Vagina (tissue), 2 donors: ENCODE measurements around the gene KRTAP10-3.

ENCODE experiments used
- POLR2A ChIP-seq, 2 donors: fragments of 450-650 bp; IDR thresholded peaks; one replicate each; pipeline ENCODE4 v1.6.1; 2017; ENCODE audit warnings: antibody characterized with exemption in 2 of 2, mild to moderate bottlenecking in 2 of 2, moderate library complexity in 2 of 2
- TF ChIP-seq, protein P1 (sequence below), 3 experiments: fragments of 450-650 bp in 2 of 3; fragments of 200-600 bp in 1 of 3; sonication (generic) in 1 of 3; IDR thresholded peaks; one replicate each; pipeline ENCODE4 v1.5.1; 2017 to 2019; ENCODE audit warnings: antibody characterized with exemption in 3 of 3, mild to moderate bottlenecking in 2 of 3, moderate library complexity in 2 of 3

DNA sequence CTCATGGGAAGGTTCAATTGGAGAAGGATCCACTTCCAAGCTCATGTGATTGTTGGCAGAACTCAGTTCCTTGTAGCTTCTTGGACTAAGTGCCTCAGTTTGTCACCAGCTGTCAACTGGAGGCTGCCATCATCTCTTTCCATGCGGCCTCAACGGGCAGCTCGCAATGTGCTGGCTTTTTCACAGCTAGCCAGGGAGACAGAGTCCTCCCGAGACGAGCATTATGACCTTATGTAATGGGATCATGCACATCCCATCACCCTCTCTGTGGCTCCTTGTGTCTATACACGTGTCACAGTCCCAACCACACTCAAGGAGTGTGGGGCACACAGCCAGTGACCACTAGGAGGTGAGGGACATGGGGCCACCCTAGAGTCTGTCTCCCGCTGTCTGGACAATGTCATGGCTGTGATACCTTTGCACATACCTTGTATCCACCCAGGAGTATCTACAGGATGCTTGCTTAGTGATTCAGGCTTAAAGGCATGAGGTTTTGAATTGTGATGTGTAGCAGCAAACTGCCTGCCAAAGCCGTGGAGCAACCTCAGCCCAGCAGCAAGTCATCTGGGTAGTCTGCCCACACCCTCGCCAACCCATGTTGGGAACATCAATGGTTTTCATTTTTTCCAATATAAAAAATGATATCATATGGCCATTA, 37.6 kb upstream of the KRTAP10-3 start:
- TF ChIP-seq, protein P1, sequence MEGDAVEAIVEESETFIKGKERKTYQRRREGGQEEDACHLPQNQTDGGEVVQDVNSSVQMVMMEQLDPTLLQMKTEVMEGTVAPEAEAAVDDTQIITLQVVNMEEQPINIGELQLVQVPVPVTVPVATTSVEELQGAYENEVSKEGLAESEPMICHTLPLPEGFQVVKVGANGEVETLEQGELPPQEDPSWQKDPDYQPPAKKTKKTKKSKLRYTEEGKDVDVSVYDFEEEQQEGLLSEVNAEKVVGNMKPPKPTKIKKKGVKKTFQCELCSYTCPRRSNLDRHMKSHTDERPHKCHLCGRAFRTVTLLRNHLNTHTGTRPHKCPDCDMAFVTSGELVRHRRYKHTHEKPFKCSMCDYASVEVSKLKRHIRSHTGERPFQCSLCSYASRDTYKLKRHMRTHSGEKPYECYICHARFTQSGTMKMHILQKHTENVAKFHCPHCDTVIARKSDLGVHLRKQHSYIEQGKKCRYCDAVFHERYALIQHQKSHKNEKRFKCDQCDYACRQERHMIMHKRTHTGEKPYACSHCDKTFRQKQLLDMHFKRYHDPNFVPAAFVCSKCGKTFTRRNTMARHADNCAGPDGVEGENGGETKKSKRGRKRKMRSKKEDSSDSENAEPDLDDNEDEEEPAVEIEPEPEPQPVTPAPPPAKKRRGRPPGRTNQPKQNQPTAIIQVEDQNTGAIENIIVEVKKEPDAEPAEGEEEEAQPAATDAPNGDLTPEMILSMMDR (IDR thresholded peaks at IDR 0.05): no peak
- TF ChIP-seq POLR2A (IDR thresholded peaks at IDR 0.05): no peak
